H1 (cell line): ENCODE results near the gene CASR.

Experiments used
- BRCA1 ChIP-seq: IDR thresholded peaks from 2 replicates; pipeline ENCODE4 v1.6.1; 2012; ENCODE audit warnings: low read depth, low read length, improper control_type of control experiment
- CEBPB ChIP-seq: IDR thresholded peaks from 2 replicates; pipeline ENCODE4 v1.6.1; 2012; ENCODE audit warnings: low read depth, low read length
- EZH2 ChIP-seq: fragments of 200-600 bp; sonication (generic); IDR thresholded peaks from 2 replicates; pipeline ENCODE4 v1.7.1; 2012; ENCODE audit warnings: low read depth, mild to moderate bottlenecking, moderate library complexity, low read length, inconsistent platforms; ENCODE audit not compliant: severe bottlenecking
- MAFK ChIP-seq: IDR thresholded peaks from 2 replicates; pipeline ENCODE4 v1.6.1; 2012; ENCODE audit warnings: low read depth, mild to moderate bottlenecking, improper control_type of control experiment, low read length
- YY1 ChIP-seq: IDR thresholded peaks from 2 replicates; pipeline ENCODE4 v1.6.1; 2011; ENCODE audit warnings: low read depth, mild to moderate bottlenecking, low read length
- TF ChIP-seq, protein P1 (sequence below), 3 experiments: IDR thresholded peaks; 1 replicate in 2 of 3; 2 replicates in 1 of 3; pipeline versions ENCODE4 v1.5.1 to v1.6.1; 2011; ENCODE audit warnings: low read length in 3 of 3, mild to moderate bottlenecking in 3 of 3, inconsistent platforms in 2 of 3, low read depth in 1 of 3, moderate library complexity in 1 of 3; ENCODE audit not compliant: insufficient read depth in 1 of 3; ENCODE audit errors: control extremely low read depth in 1 of 3

- TF ChIP-seq CEBPB (no peak), YY1 (no peak), EZH2 (no peak), MAFK (no peak), BRCA1 (no peak)
- TF ChIP-seq, protein P1, sequence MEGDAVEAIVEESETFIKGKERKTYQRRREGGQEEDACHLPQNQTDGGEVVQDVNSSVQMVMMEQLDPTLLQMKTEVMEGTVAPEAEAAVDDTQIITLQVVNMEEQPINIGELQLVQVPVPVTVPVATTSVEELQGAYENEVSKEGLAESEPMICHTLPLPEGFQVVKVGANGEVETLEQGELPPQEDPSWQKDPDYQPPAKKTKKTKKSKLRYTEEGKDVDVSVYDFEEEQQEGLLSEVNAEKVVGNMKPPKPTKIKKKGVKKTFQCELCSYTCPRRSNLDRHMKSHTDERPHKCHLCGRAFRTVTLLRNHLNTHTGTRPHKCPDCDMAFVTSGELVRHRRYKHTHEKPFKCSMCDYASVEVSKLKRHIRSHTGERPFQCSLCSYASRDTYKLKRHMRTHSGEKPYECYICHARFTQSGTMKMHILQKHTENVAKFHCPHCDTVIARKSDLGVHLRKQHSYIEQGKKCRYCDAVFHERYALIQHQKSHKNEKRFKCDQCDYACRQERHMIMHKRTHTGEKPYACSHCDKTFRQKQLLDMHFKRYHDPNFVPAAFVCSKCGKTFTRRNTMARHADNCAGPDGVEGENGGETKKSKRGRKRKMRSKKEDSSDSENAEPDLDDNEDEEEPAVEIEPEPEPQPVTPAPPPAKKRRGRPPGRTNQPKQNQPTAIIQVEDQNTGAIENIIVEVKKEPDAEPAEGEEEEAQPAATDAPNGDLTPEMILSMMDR (IDR thresholded peaks at IDR 0.05; ENCODE audit: control extremely low read depth in 1 of 3, insufficient read depth in 1 of 3, low read depth in 1 of 3, low read length in 3 of 3), result peak in 2 of 3 experiments; percentile 47 to 68; a peak in 3 of 4 replicates
Observed at GRCh38 chr3:122299872-122300460, 116.5 kb downstream of the CASR start.
